Measurements from ENCODE around the gene RBM47.

DNA sequence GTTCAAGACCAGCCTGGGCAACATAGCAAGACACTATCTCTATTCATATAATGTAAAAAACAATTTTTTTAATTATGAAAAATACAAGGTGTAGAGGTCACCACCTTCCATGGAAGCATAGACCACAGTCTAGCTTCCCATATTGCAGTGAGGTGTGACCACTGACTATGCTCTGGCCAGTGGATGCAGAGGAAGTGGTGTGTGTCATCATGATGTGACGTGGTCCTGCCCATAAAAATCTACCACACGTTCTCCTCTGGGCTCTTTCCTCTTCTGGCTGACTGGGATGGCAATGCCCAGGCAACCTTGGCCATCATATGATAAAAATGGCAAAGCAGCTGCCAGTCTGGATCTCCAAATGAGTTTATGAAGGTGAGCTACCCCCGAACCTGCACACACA lies 65.7 kb downstream of the RBM47 start:
- TF ChIP-seq, protein P1, sequence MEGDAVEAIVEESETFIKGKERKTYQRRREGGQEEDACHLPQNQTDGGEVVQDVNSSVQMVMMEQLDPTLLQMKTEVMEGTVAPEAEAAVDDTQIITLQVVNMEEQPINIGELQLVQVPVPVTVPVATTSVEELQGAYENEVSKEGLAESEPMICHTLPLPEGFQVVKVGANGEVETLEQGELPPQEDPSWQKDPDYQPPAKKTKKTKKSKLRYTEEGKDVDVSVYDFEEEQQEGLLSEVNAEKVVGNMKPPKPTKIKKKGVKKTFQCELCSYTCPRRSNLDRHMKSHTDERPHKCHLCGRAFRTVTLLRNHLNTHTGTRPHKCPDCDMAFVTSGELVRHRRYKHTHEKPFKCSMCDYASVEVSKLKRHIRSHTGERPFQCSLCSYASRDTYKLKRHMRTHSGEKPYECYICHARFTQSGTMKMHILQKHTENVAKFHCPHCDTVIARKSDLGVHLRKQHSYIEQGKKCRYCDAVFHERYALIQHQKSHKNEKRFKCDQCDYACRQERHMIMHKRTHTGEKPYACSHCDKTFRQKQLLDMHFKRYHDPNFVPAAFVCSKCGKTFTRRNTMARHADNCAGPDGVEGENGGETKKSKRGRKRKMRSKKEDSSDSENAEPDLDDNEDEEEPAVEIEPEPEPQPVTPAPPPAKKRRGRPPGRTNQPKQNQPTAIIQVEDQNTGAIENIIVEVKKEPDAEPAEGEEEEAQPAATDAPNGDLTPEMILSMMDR (conservative IDR thresholded peaks at IDR 0.05; ENCODE audit: low read depth in 2 of 2) = no peak
- TF ChIP-seq EZH2 (IDR thresholded peaks at IDR 0.05; ENCODE audit: low read depth, unreplicated experiment) = no peak
- no peak for TF ChIP-seq POLR2AphosphoS5 (IDR thresholded peaks at IDR 0.05; ENCODE audit: low read depth)
- TF ChIP-seq JUNB (IDR thresholded peaks at IDR 0.05; ENCODE audit: unreplicated experiment) = no peak

Data from GM23338 (cell line).